ENCODE data around the gene SEMA3C.
"Not testable (repeated sequence)": the region's sequence is repeated elsewhere in the genome, so short reads cannot be mapped to it uniquely, and the experiment has no call there.

Gene SEMA3C

DNA sequence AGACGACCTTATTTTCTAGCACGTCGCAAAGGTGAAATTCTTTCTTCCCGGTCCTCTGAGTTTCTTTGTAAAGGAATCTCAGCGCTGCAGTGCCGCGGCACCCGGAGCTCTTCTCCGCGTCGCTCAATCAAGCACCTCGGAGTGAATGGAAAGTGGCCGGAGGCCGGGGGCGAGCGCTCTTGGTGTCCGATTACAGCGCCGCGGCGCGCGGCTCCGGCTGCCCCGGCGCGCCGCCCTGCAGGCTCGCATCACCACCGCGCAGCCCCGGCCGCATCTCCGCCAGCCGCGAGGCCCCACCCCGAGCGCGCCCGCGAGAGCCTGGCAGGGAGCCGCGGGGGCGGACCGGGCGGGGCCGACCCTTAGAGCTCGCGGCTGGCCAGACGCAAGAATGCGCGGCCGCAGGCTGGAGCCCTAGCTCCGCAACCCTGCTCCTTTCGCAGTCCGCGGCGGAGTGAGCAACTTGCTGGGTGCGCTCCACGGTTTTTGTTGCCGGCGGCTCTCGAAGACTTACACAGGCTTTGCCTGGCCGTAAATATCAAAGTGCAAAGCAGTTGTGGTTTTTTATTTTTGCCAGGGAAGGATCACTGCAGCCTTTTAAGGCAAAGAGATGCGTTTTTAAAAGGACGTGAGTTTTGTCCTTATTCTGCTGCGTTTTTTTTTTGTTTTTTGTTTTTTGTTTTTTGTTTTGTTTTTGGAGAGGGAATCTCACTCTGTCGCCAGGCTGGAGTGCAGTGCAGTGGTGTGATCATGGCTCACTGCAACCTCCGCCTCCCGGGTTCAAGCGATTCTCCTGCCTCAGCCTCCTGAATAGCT is at the start of gene SEMA3C:
TSS of gene SEMA3C (minus strand) at position 143 of the 813 bp plus-strand sequence. CDS start 2,270 bp downstream, outside the sequence.
- DNase-seq: peak; percentile 87

DNA sequence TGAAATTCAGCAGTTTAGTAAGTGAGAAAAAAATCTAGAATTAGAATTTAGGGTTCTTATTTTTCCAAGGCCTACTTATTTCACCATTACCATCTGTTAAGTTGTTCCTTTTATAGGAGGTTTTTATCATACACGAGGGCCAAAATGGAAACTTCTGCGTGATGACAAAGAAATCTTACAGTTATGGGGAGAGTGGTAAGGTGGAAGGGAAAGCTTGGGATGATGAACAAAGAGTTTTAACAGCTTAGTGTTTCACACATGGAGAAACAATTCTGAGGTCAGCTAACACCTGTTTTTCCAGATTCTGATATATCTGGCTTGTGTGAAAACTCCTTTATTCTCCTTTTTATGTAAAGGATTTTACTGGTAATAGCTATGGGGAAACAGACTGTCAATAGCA is 49.8 kb upstream of the SEMA3C start:
- no peak for DNase-seq

DNA sequence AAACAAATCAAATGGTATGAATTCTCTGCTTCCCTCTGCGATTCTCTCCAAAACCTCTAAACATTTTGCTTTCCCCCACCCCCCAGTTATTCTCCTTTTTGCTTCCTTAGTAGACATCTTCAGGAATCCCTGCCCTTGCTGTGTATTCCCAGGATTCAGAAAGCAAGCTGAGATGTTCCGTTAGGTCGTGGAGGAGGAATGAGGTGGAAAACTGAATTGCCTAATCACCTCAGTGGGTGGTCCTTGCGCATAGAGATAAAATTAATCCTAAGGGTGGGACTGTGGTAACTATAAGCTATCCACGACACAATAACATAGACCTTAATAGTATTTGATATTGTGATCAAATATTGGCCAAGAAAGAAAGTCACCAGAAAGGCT is 49.1 kb upstream of the SEMA3C start:
- DNase-seq: no peak

DNA sequence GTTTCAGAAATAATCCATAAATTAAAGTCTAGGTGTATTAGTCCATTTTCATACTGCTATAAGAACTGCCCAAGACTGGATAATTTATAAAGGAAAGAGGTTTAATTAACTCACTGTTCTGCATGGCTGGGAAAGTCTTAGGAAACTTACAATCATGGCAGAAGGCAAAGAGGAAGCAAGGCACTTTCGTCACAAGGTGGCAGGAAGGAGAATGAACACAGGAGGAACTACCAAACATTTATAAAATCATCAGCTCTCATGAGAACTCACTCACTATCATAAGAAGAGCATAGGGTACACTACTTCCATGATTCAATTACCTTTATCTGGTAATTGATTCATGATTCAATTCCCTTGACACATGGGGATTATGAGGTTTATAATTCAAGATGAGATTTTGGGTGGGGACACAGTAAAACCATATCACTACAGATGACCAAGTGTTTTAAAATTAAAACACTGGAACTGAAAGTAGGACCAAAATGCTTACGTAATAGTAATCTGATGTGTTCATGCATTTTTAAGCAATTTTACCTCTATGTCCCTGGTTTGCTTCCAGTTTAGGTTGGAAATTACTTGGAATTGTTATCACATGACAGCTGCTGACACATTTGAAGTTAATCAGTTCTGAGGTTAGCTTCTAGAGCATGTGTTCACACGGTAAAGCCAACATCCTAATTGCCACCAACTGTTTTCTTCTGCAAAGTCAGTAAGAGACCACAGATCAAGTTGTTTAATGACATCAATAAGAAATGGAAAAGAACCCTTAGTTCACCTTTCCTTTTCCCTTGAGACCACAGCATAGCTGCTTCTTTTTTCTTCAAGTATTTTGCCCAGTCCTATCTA is 48.4 kb upstream of the SEMA3C start:
- DNase-seq: no peak

DNA sequence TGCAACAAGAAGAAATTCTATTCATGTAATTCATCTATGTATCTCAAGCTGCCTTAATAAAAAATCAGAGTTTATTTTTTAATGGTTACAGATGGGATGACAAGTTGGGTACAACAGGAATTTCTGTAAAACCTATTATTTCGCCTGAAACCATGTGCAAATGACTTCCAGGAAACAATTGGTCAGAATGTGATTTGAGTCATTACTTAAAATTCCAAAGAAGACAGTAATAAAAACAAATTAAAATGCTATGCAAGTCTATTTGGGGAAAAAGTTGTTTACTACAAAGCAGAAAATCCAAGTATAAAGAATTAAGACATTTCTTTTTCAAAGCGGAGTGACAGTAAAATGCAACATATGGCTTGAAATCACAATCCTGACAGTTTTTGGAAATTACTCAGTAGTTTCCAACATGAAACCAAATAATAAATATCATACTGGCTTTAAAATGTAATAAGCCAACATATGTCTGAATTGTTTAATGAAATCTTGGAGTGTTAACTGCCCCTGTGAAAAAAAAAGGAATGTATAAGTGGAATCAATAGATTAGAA is 41.5 kb upstream of the SEMA3C start:
- no peak for DNase-seq

DNA sequence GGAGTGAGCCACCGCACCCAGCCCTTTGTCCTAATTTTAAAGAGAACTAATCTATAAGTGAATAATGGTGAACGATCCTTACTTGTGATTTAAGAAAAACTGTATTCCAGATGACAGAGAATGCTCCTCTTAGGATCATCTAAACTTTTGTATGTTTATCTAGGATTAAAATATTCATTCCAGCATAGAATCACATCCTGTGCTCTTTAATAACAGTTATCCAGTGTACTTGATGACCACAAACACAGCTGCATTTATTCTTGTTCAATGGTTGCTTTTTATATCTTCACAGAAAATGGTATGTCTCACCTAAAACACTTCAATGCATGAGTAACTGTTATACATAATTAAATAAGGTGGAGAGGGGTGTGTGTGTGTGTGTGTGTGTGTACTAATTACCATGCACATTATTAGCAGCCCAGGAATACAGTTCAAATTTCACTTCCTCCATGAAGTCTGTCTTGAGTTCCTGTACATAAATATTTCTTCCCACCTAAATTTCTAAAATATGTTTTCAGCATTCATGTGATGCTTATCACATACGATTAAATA is 38.5 kb upstream of the SEMA3C start:
- DNase-seq: no peak

DNA sequence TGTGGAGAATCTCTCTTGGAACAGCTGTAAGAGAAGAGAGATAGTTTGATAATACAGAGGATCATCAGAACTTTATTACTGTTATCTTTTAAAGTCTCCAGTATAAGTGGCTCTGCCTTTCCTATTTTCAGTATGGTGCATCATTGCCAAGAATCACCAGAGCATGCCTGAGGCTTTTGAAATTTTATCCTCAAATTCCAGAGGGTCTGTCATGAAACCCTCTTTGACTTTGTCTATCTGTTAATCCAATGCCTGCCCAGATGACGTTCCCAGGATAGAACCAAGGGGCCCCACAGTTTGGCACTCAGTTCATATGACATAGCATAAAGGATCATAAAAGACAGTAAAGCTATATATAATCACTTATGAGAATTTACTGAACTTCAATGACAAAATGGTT is 35.3 kb upstream of the SEMA3C start:
- DNase-seq: no peak

DNA sequence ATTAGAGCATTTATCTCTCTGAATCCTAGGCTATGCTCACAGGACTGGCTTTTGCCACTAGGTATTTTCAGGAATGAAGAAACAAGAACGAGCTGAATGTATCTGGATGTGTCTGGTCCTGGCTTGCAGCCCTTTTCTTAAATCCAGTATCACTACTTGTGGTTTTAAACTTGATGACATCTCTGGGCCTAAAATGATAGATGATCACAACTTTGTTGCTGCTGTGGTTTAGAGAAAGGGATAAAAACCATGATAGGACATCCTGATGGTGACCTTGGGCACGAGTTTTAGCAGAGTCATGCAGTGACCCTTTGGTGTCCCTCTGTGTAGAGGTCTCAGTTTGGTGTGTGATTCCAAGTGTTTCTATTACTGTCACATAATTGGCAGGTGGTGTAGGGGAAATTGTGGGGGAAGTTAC is 31.7 kb upstream of the SEMA3C start:
- no peak for DNase-seq

DNA sequence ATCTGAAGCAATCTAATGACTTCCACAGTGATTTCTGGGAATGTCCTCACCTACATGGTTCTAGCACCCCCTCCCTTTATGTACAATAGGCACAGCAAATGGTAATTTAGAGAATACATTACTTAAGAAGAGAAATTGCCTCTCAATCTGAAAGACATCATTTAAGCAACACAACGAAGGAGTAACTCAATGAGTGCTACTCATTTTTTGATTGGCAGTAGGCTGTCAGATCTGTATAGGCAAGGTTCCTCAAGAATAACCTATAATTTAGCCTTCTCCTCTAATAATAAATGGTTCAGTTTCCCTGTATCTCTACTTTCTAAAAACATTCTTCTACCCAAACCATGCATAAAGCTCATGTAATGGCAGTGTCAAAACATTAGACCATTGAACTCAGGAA is 30.6 kb upstream of the SEMA3C start:
- no peak for DNase-seq

DNA sequence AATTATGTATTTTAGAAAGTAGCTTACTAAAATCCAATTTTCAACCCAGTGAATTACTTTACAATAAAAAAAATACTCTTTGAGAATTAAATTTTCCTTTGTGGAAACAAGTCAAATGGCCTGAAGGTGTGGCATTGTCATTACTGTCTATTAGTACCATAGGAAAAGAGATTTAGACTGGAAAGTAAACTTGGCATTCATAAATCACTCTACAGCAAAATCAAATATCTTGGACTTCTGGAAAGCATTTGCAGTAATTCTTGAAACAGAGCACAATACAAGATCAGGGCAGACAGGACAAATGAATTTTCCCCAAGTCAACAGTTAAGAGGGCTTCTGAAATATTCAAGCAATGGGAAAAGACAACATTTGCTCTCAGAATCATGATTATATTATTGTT is 28.0 kb upstream of the SEMA3C start:
- no peak for DNase-seq

DNA sequence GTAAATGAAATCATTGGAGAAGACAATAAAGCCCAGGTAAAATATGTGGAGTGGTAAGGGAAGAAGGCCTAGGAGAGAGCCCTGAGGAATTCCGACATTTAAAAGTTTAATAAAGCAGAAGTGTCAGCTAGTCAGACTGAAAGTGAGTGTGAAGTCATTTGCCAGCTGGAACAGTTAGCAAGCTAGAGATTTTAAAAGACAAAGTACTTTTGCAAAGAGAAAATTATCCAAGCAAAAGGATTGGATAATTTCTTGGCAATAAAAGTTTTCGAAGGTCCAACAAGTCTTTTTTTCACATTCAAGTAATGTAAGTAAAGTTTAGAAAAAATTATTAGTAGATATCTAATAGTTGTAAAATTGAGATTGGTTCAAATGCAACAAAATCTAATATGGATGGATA is 27.1 kb upstream of the SEMA3C start:
- no peak for DNase-seq

DNA sequence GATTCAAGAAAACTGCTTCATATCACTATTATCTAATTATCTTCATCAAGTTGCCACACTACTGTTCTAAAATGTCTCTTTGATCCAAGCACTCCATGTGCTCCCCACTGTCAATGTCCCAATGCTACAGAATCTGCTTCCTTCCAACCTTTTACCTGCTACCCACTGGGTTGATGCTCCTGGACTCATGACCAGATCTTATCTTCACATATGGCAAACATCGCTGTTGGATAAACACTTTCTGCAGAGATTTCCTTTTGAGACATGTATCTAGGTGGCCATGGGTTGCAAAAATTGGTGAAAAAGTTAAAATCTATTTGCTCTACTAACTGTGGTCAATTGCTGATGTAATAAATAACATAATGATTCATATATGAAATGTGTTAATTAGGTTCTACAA is 24.5 kb upstream of the SEMA3C start:
- no peak for DNase-seq

DNA sequence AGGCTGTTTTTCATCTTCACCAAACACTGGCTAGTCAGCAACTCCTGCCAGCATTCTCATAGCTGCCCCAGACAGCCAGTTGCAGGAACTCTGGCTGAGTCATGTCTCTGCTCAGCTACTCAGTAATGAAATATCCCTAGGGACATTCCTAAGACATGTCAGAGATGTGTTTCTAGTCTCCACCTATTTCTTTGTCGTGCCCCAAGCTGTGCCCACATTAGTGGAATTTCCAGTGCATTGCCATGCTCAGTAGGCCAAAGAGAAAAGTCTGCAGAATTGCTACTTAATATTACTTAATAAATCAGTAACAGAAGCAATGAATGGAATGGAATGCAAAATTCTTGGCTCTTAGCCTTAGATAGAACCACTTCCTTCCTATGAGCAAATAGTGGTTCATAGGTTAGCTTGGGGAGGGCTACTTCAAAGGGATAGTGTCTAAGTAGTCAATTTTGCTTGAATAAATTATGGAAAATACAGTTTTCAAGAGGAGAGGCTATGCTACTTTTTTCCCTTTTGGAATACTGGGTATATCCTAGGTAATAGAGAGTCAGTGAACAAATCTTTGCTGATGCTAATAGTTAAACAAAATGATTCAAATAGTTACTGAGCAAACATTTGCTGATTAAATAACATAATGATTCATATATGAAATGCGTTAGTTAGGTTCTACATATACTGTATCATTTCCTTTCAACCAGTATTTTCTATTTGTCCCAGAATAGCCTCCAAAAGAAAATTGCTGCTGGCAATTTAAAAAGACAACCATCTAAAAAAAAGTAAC is 23.6 kb upstream of the SEMA3C start:
- DNase-seq: peak; percentile 33

DNA sequence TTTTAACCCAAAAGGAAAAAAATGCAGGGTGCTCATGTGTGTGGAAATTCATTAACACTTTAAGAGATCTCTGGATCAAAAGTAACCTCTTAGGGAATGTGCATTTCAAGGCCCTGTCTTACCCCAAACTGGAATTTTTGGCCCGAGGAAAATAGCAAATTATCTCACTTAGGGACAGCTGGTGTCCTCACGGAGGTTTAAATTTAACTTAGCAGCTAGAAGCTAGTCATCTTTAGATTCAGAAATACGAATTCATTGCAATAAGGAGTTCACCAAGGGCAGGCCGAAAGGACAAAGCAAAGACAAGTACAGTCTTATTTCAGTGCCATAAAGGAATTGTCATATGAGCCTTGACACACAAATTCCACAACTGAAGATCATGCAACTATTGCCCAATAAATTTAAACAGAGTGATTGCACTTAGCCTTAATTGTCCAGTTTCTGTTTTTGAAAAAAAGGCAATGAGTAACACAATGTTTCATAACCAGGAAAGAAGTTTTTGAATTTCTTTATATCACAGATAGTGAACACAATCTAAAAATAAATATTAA is 22.4 kb upstream of the SEMA3C start:
- DNase-seq: no peak

DNA sequence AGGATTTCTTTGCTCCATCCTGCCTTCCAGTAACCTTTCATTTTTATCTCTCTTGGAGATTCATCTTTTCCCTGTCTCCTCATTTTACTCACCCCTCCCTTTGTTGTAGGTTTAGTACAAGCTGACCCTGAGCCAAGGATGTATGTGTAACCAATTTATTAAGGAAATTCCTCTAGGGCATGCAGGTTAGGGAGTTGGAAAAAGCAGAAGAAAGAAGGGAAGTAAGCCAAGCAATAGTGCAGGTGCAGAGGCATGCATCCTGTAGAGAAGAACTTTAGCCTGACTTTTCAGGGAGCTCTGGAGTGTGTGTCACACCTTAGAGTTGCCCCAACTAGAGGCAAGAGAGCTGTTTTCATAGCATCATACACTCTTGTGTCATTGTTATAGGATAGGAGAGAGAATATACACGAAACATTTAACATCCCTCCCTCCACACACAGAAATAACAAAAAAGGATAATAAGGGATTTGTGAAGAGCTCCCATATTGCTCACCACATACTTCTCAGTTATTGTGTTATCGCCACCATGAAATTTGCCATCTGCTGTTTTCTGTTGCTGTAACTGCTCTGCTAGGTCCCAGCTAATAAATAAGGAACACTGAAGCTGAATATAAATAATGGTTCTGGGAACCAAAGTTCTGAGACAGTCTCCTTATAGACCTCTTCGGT is 21.8 kb upstream of the SEMA3C start:
- no peak for DNase-seq

DNA sequence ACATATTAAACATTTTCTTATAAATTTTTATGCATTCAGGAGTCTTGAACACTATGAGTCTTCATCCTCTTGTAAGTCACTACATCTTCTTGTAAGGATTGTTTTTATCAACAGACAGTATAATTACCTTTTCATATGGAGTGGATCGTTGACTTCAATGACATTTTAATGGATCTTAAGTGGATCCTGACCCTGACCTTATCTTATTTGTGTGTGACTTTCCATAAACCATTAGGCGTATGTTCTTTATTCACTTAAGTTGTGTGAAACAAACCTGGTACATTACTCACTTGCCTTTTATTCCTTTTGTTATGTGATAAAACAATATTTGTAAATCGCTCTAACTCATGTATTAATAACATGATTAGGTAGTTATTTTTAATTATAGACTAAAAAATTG is 18.5 kb upstream of the SEMA3C start:
- no peak for DNase-seq

DNA sequence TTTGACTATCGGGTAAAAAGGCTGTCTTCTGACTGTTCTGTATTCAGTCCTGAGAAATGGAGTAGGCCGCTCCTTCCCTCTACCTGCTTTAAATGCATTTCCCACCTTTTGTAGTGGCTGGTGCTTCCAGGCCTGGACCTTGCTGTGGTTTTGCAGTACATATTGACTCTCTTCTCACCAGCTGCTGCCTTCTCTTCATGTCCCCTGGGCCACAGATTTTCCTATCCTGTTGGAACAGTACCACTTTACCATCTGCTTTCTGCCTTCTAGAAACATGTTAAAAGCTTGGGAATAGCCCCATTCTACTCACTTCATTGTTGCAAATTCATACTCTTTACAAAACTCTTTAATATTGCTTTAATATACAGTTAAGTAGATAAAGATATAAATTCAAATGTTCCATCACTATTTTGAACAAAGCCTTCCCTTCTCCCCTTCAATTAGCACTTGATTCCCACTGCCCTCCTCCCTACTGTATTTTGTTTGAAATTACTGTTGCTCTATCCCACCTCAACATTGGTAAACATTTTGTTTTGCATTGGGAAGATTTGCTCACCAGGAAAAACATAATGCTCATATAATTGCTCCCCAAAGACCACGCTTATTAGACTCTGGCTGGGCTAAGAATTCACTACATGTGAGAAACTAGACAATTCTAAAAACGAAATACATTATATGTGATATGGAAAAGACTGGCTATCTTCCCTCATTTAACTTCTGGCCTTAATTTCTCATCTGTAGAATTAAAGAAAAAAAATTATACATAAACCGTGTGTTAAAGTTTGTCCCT is 17.3 kb upstream of the SEMA3C start:
- DNase-seq: no peak

DNA sequence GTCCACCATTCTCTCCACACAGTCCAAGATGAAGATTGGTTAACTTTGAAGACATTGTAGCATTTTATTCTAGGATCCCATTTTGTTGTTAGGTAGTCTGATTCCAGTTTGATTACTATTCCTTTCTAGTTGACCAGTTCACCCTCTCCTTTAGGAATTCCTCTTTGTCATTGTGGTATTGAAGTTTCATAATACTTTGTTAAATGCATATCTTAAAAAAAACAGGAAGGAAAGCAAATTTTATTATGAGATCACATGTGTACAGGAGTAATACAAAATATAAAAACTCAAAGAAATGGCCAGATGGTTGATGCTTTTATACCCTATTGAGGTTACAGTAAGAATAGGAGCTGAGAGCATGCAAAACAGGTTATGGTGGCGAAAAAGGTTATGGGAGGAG is 15.5 kb upstream of the SEMA3C start:
- no peak for DNase-seq

DNA sequence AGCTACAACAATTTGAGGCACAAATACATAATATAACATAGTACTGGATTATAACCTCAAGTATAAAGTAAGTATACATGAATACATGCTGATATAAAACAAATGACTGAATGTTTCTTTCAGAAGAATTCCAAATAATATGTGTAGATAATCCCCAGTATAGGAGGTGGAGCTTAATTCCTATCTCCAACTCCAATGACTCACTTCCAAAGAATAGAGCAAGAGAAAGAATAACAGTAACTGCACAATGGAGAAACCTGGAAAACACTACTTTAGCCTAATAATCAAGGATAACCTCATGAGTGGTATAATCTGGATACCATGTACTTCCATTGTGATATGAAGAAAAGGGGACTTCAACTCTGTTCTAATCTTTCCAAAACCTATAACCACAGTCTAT is 13.7 kb upstream of the SEMA3C start:
- DNase-seq: no peak

DNA sequence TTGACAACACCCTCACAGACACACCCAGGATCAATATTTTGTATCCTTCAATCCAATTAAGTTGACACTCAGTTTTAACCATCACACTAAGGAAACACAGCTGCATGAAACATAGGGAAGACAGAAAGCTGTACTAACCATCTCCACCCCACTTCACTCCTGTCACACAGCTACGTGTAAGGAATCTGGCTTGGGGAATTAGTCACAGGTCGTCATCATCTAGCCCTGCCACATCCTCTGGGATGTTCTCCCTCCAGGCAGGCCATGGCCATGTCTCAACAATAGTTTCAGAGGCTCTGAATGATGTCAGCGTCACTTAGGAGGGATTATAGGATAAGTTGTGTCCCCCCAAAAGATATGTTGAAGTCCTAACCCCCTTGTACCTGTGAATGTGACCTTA is 10.8 kb upstream of the SEMA3C start:
- no peak for DNase-seq

DNA sequence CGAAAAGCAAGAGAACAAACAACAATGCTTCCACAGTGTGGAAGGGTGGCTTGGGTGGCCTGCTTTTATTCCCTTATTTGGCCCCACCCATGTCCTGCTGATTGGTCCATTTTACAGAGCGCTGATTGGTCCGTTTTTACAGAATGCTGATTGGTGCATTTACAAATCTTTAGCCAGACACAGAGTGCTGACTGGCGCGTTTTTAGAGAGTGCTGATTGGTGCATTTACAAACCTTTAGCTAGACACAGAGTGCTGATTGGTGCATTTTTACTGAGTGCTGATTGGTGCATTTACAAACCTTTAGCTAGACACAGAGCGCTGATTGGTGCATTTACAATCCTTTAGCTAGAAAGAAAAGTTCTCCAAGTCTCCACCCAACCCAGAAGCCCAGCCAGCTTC is 8.1 kb upstream of the SEMA3C start:
- DNase-seq: not testable (repeated sequence)

Data from GOT3 (cell line).